B cell (primary cell): ENCODE measurements around the gene UBAC2. TPM values are rescaled to one million over a fixed set of nuclear protein-coding genes. Genes with fewer than 3 reads are reported as not detected.

Experiments
- ATAC-seq: fragments of 200-7000 bp; cut with Tn5 transposase; one replicate; pipeline ENCODE4 v1.10.0; 2021; ENCODE audit warnings: low read depth, mild to moderate bottlenecking, moderate number of reproducible peaks, moderate library complexity
- CTCF ChIA-PET: fragments of 350-600 bp; sonication (Branson Sonifier 250); formaldehyde crosslinking; loops from one replicate; lab custom pipeline; 2021; ENCODE audit warnings: antibody characterized with exemption, inconsistent platforms; lab: Charles Lee
- POLR2A ChIA-PET: fragments of 350-600 bp; sonication (Branson Sonifier 250); formaldehyde crosslinking; loops from one replicate; lab custom pipeline; 2021; ENCODE audit warnings: antibody characterized with exemption; lab: Charles Lee
- DNase-seq: peaks from one replicate; pipeline ENCODE4 v3.0.0; 2013
- H2AFZ ChIP-seq: 2 replicates; pipeline ENCODE4 v1.6.1; 2012; ENCODE audit warnings: mild to moderate bottlenecking, low read depth, low read length; ENCODE audit not compliant: insufficient read depth, poor library complexity, severe bottlenecking
- H3K27ac ChIP-seq, 2 donors: 1 replicate in 1 of 2; 2 replicates in 1 of 2; pipeline ENCODE4 v1.5.1; 2012 to 2013; ENCODE audit warnings: low read length in 2 of 2, mild to moderate bottlenecking in 2 of 2, moderate library complexity in 1 of 2
- H3K27me3 ChIP-seq, 4 experiments: fragments of 200-600 bp in 1 of 4; sonication (generic) in 1 of 4; replicated peaks in 1 of 4; 1 replicate in 2 of 4; 2 replicates in 2 of 4; pipeline versions ENCODE4 v1.6.1 to v1.7.0; 2013 to 2016; ENCODE audit warnings: low read length in 3 of 4, mild to moderate bottlenecking in 2 of 4, mixed read lengths in 1 of 4, moderate library complexity in 1 of 4; ENCODE audit not compliant: insufficient read depth in 4 of 4, control insufficient read depth in 3 of 4; ENCODE audit errors: control extremely low read depth in 1 of 4
- H3K36me3 ChIP-seq, 2 experiments: replicated peaks in 1 of 2; 1 replicate in 1 of 2; 2 replicates in 1 of 2; pipeline versions ENCODE4 v1.6.1 to v1.7.1; 2013; ENCODE audit warnings: low read length in 1 of 2; ENCODE audit not compliant: insufficient read depth in 2 of 2, control insufficient read depth in 1 of 2; ENCODE audit errors: control extremely low read depth in 1 of 2, extremely low read depth in 1 of 2
- H3K4me1 ChIP-seq, 2 donors: fragments of 200-600 bp in 1 of 2; sonication (generic) in 1 of 2; 1 replicate in 1 of 2; 2 replicates in 1 of 2; pipeline versions ENCODE4 v1.5.1 to v1.6.1; 2013 to 2017; ENCODE audit warnings: low read length in 2 of 2; ENCODE audit not compliant: control insufficient read depth in 2 of 2, insufficient read depth in 2 of 2
- H3K4me2 ChIP-seq: replicated peaks from 2 replicates; pipeline ENCODE3; 2012; ENCODE audit warnings: mild to moderate bottlenecking, low read depth, low read length; ENCODE audit not compliant: poor library complexity, severe bottlenecking
- H3K4me3 ChIP-seq, 5 experiments: fragments of 200-600 bp in 1 of 5; sonication (generic) in 1 of 5; 1 replicate in 3 of 5; 2 replicates in 2 of 5; pipeline versions ENCODE4 v1.5.1 to v1.7.0; 2011 to 2016; ENCODE audit warnings: low read length in 4 of 5, mild to moderate bottlenecking in 4 of 5, low read depth in 2 of 5, control low read depth in 1 of 5, moderate library complexity in 1 of 5; ENCODE audit not compliant: insufficient read depth in 1 of 5; ENCODE audit errors: control extremely low read depth in 1 of 5, extremely low read depth in 1 of 5
- H3K79me2 ChIP-seq: fragments of 200-600 bp; sonication (generic); one replicate; pipeline ENCODE4 v1.6.0; 2016; ENCODE audit warnings: low read length; ENCODE audit not compliant: control insufficient read depth, insufficient read depth
- H3K9ac ChIP-seq: fragments of 200-600 bp; sonication (generic); 2 replicates; pipeline ENCODE4 v1.6.1; 2017; ENCODE audit warnings: mild to moderate bottlenecking, low read length, moderate library complexity
- H3K9me3 ChIP-seq, 3 donors: one replicate each; pipeline versions ENCODE4 v1.6.1 to v1.7.1; 2013; ENCODE audit warnings: low read length in 2 of 3; ENCODE audit not compliant: control insufficient read depth in 2 of 3, insufficient read depth in 1 of 3; ENCODE audit errors: control extremely low read depth in 1 of 3
- H4K20me1 ChIP-seq: 2 replicates; pipeline ENCODE4 v1.6.0; 2012; ENCODE audit warnings: mild to moderate bottlenecking, low read length; ENCODE audit not compliant: insufficient read depth, control insufficient read depth, poor library complexity, severe bottlenecking
- H3K27ac Mint-ChIP-seq: one replicate; pipeline ENCODE4 v1.8.0; 2021; ENCODE audit warnings: mixed read lengths
- H3K27me3 Mint-ChIP-seq: one replicate; pipeline ENCODE4 v1.8.0; 2021; ENCODE audit warnings: mixed read lengths
- H3K4me1 Mint-ChIP-seq: one replicate; pipeline ENCODE4 v1.8.0; 2021; ENCODE audit warnings: mixed read lengths
- H3K4me3 Mint-ChIP-seq: one replicate; pipeline ENCODE4 v1.8.0; 2021; ENCODE audit warnings: mixed read lengths
- H3K9me3 Mint-ChIP-seq: one replicate; pipeline ENCODE4 v1.8.0; 2022; ENCODE audit warnings: mixed read lengths; ENCODE audit not compliant: insufficient read depth
- EZH2 ChIP-seq: IDR thresholded peaks from 2 replicates; pipeline ENCODE4 v1.6.1; 2012; ENCODE audit warnings: borderline replicate concordance, low read depth, mild to moderate bottlenecking, moderate library complexity, low read length; ENCODE audit not compliant: insufficient read depth, poor library complexity, severe bottlenecking
- WGBS: methylation state at CpG from one replicate; pipeline ENCODE4 v1.1.5; 2013; ENCODE audit warnings: missing lambda C conversion rate; ENCODE audit not compliant: insufficient coverage; 5-methylcytosine and 5-hydroxymethylcytosine counted together
- intact Hi-C: fragments of 100-400 bp; cut with micrococcal nuclease; formaldehyde crosslinking; loops from one replicate; pipeline ENCODE4 v1.10.0; 2022
- polyA plus RNA-seq: library from polyadenylated mRNA; depleted of rRNA; stranded (reverse); fragments of >200 nt; gene quantifications from 2 replicates; pipeline ENCODE4 v1.2.3, GENCODE V29; 2012
- total RNA-seq, 2 donors: library from RNA; stranded (reverse); fragments of 120-200 nt in 1 of 2; gene quantifications; 1 replicate in 1 of 2; 2 replicates in 1 of 2; pipeline versions ENCODE4 v1.2.3 to v1.2.4, GENCODE V29; 2013 to 2022
- TF ChIP-seq, protein P1 (sequence below): fragments of 200-600 bp; IDR thresholded peaks from one replicate; pipeline ENCODE4 v1.8.0; 2022; ENCODE audit warnings: antibody characterized with exemption, mild to moderate bottlenecking

Gene UBAC2
- total and polyA plus RNA-seq, 2 donors (not counting 1 experiment from before 2014, with no cell fraction given) = 56.3 to 60.8 TPM

- no peak for TF ChIP-seq EZH2
- TF ChIP-seq, protein P1, sequence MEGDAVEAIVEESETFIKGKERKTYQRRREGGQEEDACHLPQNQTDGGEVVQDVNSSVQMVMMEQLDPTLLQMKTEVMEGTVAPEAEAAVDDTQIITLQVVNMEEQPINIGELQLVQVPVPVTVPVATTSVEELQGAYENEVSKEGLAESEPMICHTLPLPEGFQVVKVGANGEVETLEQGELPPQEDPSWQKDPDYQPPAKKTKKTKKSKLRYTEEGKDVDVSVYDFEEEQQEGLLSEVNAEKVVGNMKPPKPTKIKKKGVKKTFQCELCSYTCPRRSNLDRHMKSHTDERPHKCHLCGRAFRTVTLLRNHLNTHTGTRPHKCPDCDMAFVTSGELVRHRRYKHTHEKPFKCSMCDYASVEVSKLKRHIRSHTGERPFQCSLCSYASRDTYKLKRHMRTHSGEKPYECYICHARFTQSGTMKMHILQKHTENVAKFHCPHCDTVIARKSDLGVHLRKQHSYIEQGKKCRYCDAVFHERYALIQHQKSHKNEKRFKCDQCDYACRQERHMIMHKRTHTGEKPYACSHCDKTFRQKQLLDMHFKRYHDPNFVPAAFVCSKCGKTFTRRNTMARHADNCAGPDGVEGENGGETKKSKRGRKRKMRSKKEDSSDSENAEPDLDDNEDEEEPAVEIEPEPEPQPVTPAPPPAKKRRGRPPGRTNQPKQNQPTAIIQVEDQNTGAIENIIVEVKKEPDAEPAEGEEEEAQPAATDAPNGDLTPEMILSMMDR = no peak
- Histone ChIP-seq H3K27ac (peak overlapping the region in 1 of 2 donors; percentile 75), H3K9ac (no peak overlapping the region), H2AFZ (no peak overlapping the region), H3K27me3 (no peaks in the 10 kb centered on the region), H3K9me3 (no peaks in the 10 kb centered on the region), H3K4me3 (no peak overlapping the region), H3K4me2 (no peak overlapping the region), H3K36me3 (peaks cover 0 to 18% of the 10 kb centered on the region in 2 experiments), H3K4me1 (peaks cover 67 to 76% of the 10 kb centered on the region in 2 donors), H3K79me2 (peaks cover 51% of the 10 kb centered on the region), H4K20me1 (no peaks in the 10 kb centered on the region)
- CTCF ChIA-PET = interaction anchor here (0.6 to 19.7 kb wide), 4 partner anchors 51 to 208 kb away, joined by 3 to 477 read pairs (median 132); no protein-coding TSS in a partner anchor
- no peak overlapping the region for H3K4me3 Mint-ChIP-seq
- DNase-seq (no peak), ATAC-seq (no peak)
- no peaks in the 10 kb centered on the region for H3K27me3 Mint-ChIP-seq
- no peaks in the 10 kb centered on the region for H3K9me3 Mint-ChIP-seq
- peaks cover 78% of the 10 kb centered on the region for H3K4me1 Mint-ChIP-seq
- intact Hi-C loops = no loop called here
- no CpG with 5 or more reads among the region's 5 CpGs for WGBS
- H3K27ac Mint-ChIP-seq = peak overlapping the region; percentile 21
- POLR2A ChIA-PET = interaction anchor here (0.6 kb wide), 1 partner anchor 48 kb away, joined by 6 read pairs; no protein-coding TSS in a partner anchor
These were observed 183.3 kb downstream of the UBAC2 start for GRCh38 chr13:99383946-99384345.

DNA sequence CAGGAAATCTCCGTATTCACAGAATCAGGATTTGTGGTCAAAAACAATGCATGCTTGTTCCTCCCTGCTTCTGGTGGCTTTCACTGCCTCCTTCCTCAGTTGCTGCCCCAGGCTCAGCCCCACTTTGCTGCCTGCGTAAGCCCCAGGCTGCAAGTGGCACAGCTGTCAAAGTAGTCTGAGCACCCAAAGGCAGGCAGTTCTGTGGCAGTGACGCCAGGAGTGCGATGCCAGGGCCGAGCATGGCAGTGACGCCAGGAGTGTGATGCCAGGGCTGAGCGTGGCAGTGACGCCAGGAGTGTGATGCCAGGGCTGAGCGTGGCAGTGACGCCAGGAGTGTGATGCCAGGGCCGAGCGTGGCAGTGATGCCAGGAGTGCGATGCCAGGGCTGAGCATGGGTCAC lies 183.8 kb downstream of the UBAC2 start:
- WGBS = 91% methylated on average over 13 of the region's 13 CpGs
- H3K4me3 ChIP-seq = no peak overlapping the region
- peaks cover 62 to 71% of the 10 kb centered on the region in 2 donors for H3K4me1 ChIP-seq
- no peak overlapping the region for H2AFZ ChIP-seq
- Mint-ChIP-seq H3K9me3 (no peaks in the 10 kb centered on the region), H3K27me3 (no peaks in the 10 kb centered on the region), H3K4me1 (peaks cover 73% of the 10 kb centered on the region), H3K4me3 (no peak overlapping the region), H3K27ac (no peak overlapping the region)
- no peak overlapping the region for H3K27ac ChIP-seq
- no peak overlapping the region for H3K4me2 ChIP-seq
- POLR2A ChIA-PET = interaction anchor here (0.6 kb wide), 1 partner anchor 47 kb away, joined by 6 read pairs; no protein-coding TSS in a partner anchor
- CTCF ChIA-PET = interaction anchor here (0.6 to 19.7 kb wide), 4 partner anchors 51 to 208 kb away, joined by 3 to 477 read pairs (median 132); no protein-coding TSS in a partner anchor
- DNase-seq (no peak), ATAC-seq (no peak)
- intact Hi-C loops = no loop called here
- no peaks in the 10 kb centered on the region for H3K9me3 ChIP-seq
- peaks cover 52% of the 10 kb centered on the region for H3K79me2 ChIP-seq
- no peaks in the 10 kb centered on the region for H3K27me3 ChIP-seq
- peaks cover 0 to 18% of the 10 kb centered on the region in 2 experiments for H3K36me3 ChIP-seq
- no peaks in the 10 kb centered on the region for H4K20me1 ChIP-seq
- H3K9ac ChIP-seq = no peak overlapping the region
- TF ChIP-seq, protein P1 = no peak
- TF ChIP-seq EZH2 = no peak
